HepG2 (cell line): ENCODE measurements around the gene COL27A1. TPM values are rescaled to one million over a fixed set of nuclear protein-coding genes. Genes with fewer than 3 reads are reported as not detected.
A peak's percentile ranks its signal among the peaks of the same experiment; 100 is the strongest.

Experiments used
- FOSL2 ChIP-seq: sonication (generic); formaldehyde crosslinking; IDR thresholded peaks from 2 replicates; pipeline ENCODE4 v1.4.0; 2020; ENCODE audit warnings: missing genetic modification reagents
- FOXC1 ChIP-seq: sonication (generic); formaldehyde crosslinking; IDR thresholded peaks from 2 replicates; pipeline ENCODE4 v1.8.0; 2022; ENCODE audit warnings: mild to moderate bottlenecking, missing genetic modification reagents, borderline replicate concordance
- HMGA1 ChIP-seq: sonication (generic); formaldehyde crosslinking; conservative IDR thresholded peaks from 2 replicates; pipeline ENCODE4 v1.4.0; 2020; ENCODE audit warnings: missing genetic modification reagents
- HNF1A ChIP-seq, 2 experiments: sonication (generic) in 1 of 2; formaldehyde crosslinking in 1 of 2; IDR thresholded peaks; 2 replicates each; pipeline versions ENCODE4 v1.4.0 to v1.6.1; 2016 to 2020; ENCODE audit warnings: borderline replicate concordance in 1 of 2, low read depth in 1 of 2, mild to moderate bottlenecking in 1 of 2, missing genetic modification reagents in 1 of 2
- HNF1B ChIP-seq: sonication (generic); formaldehyde crosslinking; IDR thresholded peaks from 2 replicates; pipeline ENCODE4 v1.5.1; 2020; ENCODE audit warnings: mild to moderate bottlenecking, moderate library complexity, missing genetic modification reagents
- HOMEZ ChIP-seq: IDR thresholded peaks from 2 replicates; pipeline ENCODE4 v1.6.1; 2016; ENCODE audit warnings: low read depth
- KAT7 ChIP-seq: IDR thresholded peaks from 2 replicates; pipeline ENCODE4 v1.6.1; 2018; ENCODE audit warnings: borderline replicate concordance, missing compliant biosample characterization
- MIER3 ChIP-seq: IDR thresholded peaks from 2 replicates; pipeline ENCODE4 v1.6.1; 2016; ENCODE audit warnings: missing compliant biosample characterization, borderline replicate concordance
- MTA1 ChIP-seq: sonication (generic); formaldehyde crosslinking; IDR thresholded peaks from 2 replicates; pipeline ENCODE4 v1.4.0; 2020; ENCODE audit warnings: missing genetic modification reagents, mild to moderate bottlenecking, borderline replicate concordance
- PCBP2 ChIP-seq: fragments of 200-400 bp; formaldehyde crosslinking; optimal IDR thresholded peaks from 2 replicates; pipeline ENCODE3; 2018; ENCODE audit warnings: low read length, low read depth; ENCODE audit not compliant: poor library complexity, severe bottlenecking
- SIN3A ChIP-seq: IDR thresholded peaks from 2 replicates; pipeline ENCODE4 v1.6.1; 2011; ENCODE audit warnings: low read depth, mild to moderate bottlenecking, control low read depth, low read length, borderline replicate concordance
- TBX3 ChIP-seq: fragments of 450-650 bp; IDR thresholded peaks from 2 replicates; pipeline ENCODE4 v1.6.1; 2017; ENCODE audit warnings: antibody characterized with exemption, mild to moderate bottlenecking, inconsistent platforms, borderline replicate concordance
- ZNF124 ChIP-seq: sonication (generic); formaldehyde crosslinking; IDR thresholded peaks from 2 replicates; pipeline ENCODE4 v1.4.0; 2020; ENCODE audit warnings: missing genetic modification reagents
- ZNF501 ChIP-seq: sonication (generic); formaldehyde crosslinking; IDR thresholded peaks from 2 replicates; pipeline ENCODE4 v1.5.1; 2020; ENCODE audit warnings: mild to moderate bottlenecking, moderate library complexity, missing genetic modification reagents
- ZNF687 ChIP-seq: sonication (generic); formaldehyde crosslinking; IDR thresholded peaks from 2 replicates; pipeline ENCODE4 v1.5.1; 2020; ENCODE audit warnings: mild to moderate bottlenecking, missing genetic modification reagents, moderate library complexity
- ZNF790 ChIP-seq: sonication (generic); formaldehyde crosslinking; IDR thresholded peaks from 2 replicates; pipeline ENCODE4 v1.8.0; 2022; ENCODE audit warnings: missing genetic modification reagents, mild to moderate bottlenecking, borderline replicate concordance
- ZSCAN30 ChIP-seq: sonication (generic); formaldehyde crosslinking; IDR thresholded peaks from 2 replicates; pipeline ENCODE4 v1.5.0; 2020; ENCODE audit warnings: mild to moderate bottlenecking, missing genetic modification reagents
- polyA plus RNA-seq, 8 experiments: library from polyadenylated mRNA; depleted of rRNA in 3 of 8; stranded (reverse) in 7 of 8; unstranded in 1 of 8; fragments of >200 nt; fragmentation: Illumina TruSeq in 4 of 8; extraction: Trizol in 4 of 8; gene quantifications; 2 replicates each; pipeline versions ENCODE4 v1.2.1 to v1.2.3, GENCODE V29; 2011 to 2016; ENCODE audit warnings: low read depth in 4 of 8, missing spikeins in 1 of 8, mixed read lengths in 1 of 8; ENCODE audit not compliant: insufficient read depth in 1 of 8
- total RNA-seq, 5 experiments: library from RNA; depleted of rRNA; stranded (reverse); fragments of >200 nt; fragmentation: Illumina TruSeq; extraction: Trizol; gene quantifications; 2 replicates each; pipeline ENCODE4 v1.2.3, GENCODE V29; 2016; ENCODE audit warnings: low read depth in 1 of 5

The COL27A1 gene
- total and polyA plus RNA-seq, 2 of the 13 experiments (the other 11 are each of a cell fraction or from before 2014, with no cell fraction given), result 71.3 to 89.1 TPM

GRCh38 chr9:114155263-114155994, at the start of gene COL27A1 (continued):
- TF ChIP-seq HNF1B (CRISPR knock-in tag) (peak; percentile 35; the same call in 1 of the 2 replicates), FOXC1 (no peak), PCBP2 (no peak), HNF1A (IDR thresholded peaks at IDR 0.05; ENCODE audit: low read depth) (no peak), HNF1A (CRISPR knock-in tag; IDR thresholded peaks at IDR 0.05; ENCODE audit: borderline replicate concordance) (peak; percentile 18; the same call in 1 of the 2 replicates), KAT7 (CRISPR knock-in tag) (peak; percentile 77), ZNF687 (CRISPR knock-in tag) (peak; percentile 59), ZSCAN30 (CRISPR knock-in tag) (no peak), HOMEZ (peak; percentile 23; the same call in 1 of the 2 replicates), SIN3A (no peak; the same call in 1 of the 2 replicates), ZNF124 (CRISPR knock-in tag) (no peak), FOSL2 (CRISPR knock-in tag) (no peak), TBX3 (no peak), HMGA1 (CRISPR knock-in tag) (no peak), MIER3 (CRISPR knock-in tag) (0 out of 2 replicates have a peak, but pooled peaks have one; percentile 45), ZNF501 (CRISPR knock-in tag) (peak; percentile 53; the same call in 1 of the 2 replicates), ZNF790 (CRISPR knock-in tag) (no peak), MTA1 (CRISPR knock-in tag) (no peak)
